ENCODE results near the gene TMEM273.

DNA sequence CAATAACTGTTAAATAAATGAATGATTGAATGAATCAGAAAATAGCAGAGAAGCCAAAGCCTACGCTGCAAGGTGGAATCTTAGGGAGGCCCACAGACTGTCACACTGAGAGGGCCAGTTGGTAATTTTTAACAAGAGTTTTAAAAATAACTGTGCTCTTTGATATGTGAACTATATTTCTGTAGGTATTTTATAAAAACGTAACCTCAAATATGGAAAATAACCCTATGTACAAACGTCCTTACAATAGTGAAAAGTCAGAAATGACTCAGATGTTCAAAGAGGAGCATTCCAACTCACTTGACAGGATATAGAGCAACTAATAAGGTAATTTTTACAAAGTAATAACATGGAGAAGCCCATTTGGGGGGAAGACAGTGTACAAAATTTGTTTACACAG lies 18.9 kb upstream of the TMEM273 start:
- TF ChIP-seq CTCF (IDR thresholded peaks at IDR 0.05): no peak
- no peak for TF ChIP-seq NR2C2 (CRISPR knock-in tag; IDR thresholded peaks at IDR 0.05)
- TF ChIP-seq SP1 (CRISPR knock-in tag; conservative IDR thresholded peaks at IDR 0.05): no peak
- TF ChIP-seq ZNF121 (CRISPR knock-in tag; IDR thresholded peaks at IDR 0.05): no peak
- TF ChIP-seq CREB1 (CRISPR knock-in tag; IDR thresholded peaks at IDR 0.05): no peak
- no peak for TF ChIP-seq JUN (CRISPR knock-in tag; IDR thresholded peaks at IDR 0.05)
- TF ChIP-seq CBFB (CRISPR knock-in tag; IDR thresholded peaks at IDR 0.05; ENCODE audit: low read depth): no peak
- TF ChIP-seq SMAD3 (CRISPR knock-in tag; IDR thresholded peaks at IDR 0.05; ENCODE audit: borderline replicate concordance): no peak
- no peak for TF ChIP-seq NR3C1 (CRISPR knock-in tag; conservative IDR thresholded peaks at IDR 0.05; ENCODE audit: low read depth)
- TF ChIP-seq, protein P1, sequence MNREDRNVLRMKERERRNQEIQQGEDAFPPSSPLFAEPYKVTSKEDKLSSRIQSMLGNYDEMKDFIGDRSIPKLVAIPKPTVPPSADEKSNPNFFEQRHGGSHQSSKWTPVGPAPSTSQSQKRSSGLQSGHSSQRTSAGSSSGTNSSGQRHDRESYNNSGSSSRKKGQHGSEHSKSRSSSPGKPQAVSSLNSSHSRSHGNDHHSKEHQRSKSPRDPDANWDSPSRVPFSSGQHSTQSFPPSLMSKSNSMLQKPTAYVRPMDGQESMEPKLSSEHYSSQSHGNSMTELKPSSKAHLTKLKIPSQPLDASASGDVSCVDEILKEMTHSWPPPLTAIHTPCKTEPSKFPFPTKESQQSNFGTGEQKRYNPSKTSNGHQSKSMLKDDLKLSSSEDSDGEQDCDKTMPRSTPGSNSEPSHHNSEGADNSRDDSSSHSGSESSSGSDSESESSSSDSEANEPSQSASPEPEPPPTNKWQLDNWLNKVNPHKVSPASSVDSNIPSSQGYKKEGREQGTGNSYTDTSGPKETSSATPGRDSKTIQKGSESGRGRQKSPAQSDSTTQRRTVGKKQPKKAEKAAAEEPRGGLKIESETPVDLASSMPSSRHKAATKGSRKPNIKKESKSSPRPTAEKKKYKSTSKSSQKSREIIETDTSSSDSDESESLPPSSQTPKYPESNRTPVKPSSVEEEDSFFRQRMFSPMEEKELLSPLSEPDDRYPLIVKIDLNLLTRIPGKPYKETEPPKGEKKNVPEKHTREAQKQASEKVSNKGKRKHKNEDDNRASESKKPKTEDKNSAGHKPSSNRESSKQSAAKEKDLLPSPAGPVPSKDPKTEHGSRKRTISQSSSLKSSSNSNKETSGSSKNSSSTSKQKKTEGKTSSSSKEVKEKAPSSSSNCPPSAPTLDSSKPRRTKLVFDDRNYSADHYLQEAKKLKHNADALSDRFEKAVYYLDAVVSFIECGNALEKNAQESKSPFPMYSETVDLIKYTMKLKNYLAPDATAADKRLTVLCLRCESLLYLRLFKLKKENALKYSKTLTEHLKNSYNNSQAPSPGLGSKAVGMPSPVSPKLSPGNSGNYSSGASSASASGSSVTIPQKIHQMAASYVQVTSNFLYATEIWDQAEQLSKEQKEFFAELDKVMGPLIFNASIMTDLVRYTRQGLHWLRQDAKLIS (CRISPR knock-in tag; IDR thresholded peaks at IDR 0.05; ENCODE audit: borderline replicate concordance): no peak
